HL-60 (cell line): Measurements from ENCODE around the gene OR8K1.

Experiments
- CTCF ChIP-seq: IDR thresholded peaks from one replicate; pipeline ENCODE4 v1.5.1; 2011; ENCODE audit warnings: low read length, control low read depth, inconsistent platforms; ENCODE audit not compliant: insufficient read depth
- GABPA ChIP-seq: IDR thresholded peaks from 2 replicates; pipeline ENCODE4 v1.6.1; 2012; ENCODE audit warnings: low read depth
- SPI1 ChIP-seq: IDR thresholded peaks from 2 replicates; pipeline ENCODE4 v1.6.1; 2012; ENCODE audit warnings: low read depth, mild to moderate bottlenecking, borderline replicate concordance

- TF ChIP-seq GABPA, result no peak
- no peak for TF ChIP-seq CTCF
- TF ChIP-seq SPI1, result no peak
These were observed 8.2 kb downstream of the OR8K1 start, which contains the start of gene OR8J1 for GRCh38 chr11:56353991-56354390.
